NCI-H146 treated with DMSO at 0.1 percent for 48 hours (cell line): ENCODE measurements around the gene ZNF48.

Experiments
- DNase-seq: peaks from one replicate; lab custom pipeline; 2025; ENCODE audit not compliant: unreplicated experiment; lab: John Stamatoyannopoulos, UW

The ZNF48 gene

DNA sequence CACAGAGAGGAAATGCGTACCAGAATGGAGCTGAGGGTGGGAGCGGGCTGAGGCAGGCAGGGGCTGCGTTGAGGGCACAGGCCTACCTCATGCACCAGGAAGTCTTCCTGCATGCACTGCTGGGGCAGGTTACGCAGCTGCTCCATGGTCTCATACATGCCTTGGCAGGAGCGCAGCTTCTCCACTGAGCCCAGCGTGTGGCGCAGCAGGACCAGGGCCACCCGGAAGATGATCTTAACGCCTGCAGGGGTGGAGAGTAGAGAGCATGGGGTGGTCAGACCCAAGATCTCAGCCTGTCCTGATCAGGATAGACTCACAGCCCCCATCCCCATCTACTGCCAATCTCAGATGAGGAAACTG is 36.7 kb upstream of the ZNF48 start:
- DNase-seq: no peak

GRCh38 chr16:30358990-30359870 is 36.0 kb upstream of the ZNF48 start:
- no peak for DNase-seq

DNA sequence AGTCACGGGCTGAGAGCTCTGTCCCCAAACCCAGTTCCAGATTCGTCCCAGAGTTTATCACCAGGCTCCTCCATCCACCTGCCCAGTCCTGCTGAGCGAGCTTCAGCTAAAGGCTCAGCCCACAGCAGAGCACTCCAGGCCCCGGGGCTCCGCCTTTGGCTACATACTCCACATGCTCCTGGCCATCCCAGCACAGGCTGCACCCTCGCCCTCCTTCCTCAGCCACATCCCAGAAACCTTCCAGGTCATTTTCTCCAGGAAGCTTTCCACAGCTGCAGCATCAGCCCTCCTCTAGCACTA is 35.4 kb upstream of the ZNF48 start:
- no peak for DNase-seq

- DNase-seq: no peak
Observed at GRCh38 chr16:30361180-30361579, 34.0 kb upstream of the ZNF48 start.

DNA sequence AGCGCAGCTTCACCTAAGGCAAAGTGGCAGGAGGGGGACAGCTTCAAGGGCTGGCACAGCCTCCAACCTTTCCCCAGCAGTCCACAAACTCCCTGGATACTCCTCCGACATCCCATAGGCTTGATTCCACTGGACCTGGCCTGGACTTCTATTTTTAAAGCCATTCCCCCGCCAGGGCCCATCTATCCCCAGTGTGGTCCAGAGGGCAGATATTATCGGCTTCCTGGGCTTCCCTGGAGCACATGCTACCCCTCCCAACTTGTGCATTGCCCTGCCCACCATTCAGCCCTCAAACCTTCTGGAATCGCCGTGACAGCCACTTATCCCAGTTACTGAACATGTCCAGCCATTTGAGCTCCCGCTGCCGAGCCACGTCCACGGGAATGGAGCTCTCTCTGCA is 30.0 kb upstream of the ZNF48 start:
- DNase-seq: no peak

DNA sequence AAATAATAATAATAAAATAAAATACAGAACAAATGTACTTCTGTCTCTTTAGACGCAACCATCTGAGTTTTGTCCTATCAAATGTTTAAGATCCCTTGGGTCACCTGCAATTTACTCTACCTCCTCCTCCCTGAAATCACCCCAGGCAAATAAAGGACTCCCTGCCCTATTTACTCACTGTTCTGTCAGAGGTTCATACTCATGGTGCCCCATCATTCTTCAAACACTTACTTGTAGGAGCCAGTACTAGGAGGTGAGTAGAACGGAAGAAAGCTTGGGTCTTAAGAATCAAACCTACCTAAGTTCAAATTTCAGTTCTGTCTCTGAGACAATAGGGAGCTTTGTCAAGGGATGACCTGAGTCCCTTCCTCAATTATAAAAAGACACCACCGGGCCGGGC is 28.7 kb upstream of the ZNF48 start:
- no peak for DNase-seq

DNA sequence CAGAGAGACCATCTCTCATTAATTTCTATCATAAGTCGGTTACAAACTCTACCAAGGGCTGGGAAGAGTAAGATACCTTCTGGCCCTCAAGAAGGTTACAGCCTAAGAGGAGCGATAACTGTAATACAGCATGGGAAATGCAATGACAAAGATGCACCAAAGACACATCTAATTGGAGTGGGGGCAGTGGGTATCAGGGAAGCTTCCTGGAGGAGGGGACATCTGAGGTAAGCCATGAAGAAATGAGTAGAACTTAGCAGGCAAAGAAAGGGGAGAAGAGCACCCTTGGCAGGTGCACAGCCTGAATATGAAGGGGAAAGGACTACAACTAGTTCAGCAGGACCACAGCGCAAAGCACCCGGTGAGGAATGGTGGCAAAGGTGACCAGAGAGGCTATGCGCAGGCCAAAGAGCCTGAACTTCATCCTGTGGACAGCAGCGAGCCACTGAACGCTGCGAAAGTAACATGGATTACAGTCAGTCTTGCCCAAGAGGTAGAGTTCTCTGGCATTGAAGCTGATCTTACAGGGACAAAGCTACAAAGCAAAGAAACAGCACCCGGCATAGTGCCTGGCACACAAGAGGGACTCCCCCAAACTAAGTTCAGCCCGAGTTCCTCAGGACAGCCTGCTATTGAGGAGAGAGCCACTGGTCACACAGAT is 27.7 kb upstream of the ZNF48 start:
- DNase-seq: no peak

DNA sequence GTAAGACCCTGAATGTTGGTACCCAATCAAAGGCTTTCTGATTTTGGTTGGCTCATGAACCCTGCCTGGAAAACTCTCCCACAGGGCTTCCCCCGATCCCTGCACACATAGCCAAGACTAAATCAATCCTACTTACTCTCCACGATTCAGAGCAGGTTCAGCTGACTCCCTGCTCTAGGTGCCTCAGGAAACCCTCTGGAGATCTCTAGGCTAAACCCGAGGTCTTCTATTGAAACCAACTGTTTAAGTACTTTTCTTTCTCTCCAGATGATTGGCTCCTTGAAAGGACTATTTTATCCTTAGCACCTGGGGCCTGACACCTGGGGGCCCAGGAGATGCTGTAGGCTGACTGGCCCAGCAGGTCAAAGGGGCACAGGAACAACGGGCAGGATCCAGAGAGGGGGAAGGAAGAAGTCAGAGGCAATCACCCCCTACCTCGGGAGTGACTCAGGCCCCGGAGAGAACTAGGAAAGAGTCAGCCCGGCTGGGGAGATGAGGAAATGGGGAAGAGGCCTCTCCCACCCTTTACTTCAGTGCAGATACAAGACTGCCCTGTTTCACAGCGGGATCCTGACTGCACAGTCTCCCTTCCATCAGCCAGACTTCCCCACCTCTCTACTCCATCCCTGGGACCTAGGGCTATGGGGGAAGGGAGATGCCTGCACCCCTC is 27.0 kb upstream of the ZNF48 start:
- no peak for DNase-seq

DNA sequence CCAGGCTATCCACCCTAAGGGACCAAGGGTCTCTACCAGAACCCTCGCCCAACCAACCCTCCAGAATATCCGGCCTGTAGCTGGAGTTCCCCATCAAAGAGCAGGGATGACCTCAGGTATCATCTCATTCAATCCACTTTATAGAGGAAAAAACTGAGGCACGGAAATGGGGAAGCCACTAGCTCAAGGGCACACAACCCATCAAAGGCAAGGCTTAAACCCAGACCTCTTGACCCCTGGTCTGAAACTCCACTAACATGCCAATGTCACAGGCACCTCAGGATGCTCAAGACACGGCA is 26.5 kb upstream of the ZNF48 start:
- no peak for DNase-seq

DNA sequence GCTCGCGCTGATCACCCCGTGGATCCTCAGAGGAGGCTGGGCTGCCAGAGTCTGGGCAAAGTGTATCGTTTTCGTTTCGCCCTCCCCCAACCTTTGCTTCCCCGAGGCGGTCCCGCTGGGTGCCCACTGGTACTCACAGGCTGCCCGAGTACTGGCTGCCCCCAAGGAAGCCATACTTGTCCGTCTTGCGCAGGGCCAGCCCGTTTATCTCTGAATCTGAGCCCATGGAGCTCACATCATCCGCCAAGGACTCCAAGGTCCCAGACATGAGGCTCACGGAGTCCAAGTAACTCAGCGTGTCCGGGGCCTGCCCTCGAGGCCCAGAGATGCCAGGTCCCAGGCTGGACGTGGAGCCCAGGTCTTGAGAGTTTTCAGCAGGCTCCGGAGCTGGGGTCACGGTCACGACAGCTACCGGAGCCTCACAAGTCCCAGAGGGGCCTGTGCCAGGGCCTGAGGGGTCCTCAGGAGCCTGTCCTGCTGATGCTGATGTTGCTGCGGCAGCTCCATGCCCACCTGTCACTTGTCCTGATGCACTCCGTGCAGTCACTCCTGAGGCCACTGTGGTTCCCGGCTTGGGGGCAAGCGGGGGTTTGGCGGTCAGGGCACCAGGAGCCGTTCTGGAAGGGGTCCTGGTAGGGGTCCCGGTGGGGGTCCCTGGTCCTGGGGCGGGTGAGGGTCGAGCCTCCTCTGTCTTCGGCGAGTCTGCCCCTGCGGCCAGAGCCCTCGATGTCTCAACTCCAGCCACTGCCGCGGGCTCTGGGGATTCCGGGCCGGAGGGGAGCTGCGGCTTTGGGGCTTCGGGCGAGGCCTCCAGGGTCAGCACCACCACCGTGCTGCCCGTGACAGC is 25.9 kb upstream of the ZNF48 start:
- no peak for DNase-seq

- no peak for DNase-seq
Observed at GRCh38 chr16:30369938-30370455, 25.2 kb upstream of the ZNF48 start.

- peak; percentile 100 for DNase-seq
Observed at GRCh38 chr16:30370456-30371247, 24.6 kb upstream of the ZNF48 start, which contains the start of gene TBC1D10B. TSS of gene TBC1D10B (minus strand) at chr16:30370494. CDS start at chr16:30370183, 311 bp downstream.

DNA sequence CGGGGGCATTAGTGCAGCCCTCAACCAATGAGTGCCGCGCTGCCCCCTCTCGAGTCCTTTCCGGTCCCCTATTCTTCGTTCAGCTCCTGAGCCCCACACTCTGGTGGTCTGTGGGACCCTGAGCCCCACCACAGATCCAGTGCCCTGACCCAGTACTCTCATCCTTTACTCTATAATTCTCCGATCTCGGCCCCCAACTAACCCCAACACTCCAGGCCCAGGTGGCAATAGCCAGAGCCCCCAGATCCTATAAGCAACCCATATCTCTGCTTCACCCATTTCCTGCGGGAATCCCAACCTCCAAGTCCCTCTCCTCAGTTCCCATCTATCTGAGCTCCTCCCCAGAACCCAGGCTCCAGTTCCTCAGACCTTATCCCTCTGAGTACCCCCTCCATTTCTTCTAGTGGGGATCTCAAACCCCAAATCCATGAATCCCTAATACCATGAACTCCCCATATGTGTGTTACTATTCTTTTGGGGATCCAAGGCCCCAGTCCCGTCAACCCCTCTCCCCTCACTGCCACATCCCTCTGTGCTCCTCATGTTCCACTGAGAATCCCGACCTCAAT is 23.9 kb upstream of the ZNF48 start:
- DNase-seq: no peak

- no peak for DNase-seq
Observed at GRCh38 chr16:30372038-30372712, 23.0 kb upstream of the ZNF48 start.

DNA sequence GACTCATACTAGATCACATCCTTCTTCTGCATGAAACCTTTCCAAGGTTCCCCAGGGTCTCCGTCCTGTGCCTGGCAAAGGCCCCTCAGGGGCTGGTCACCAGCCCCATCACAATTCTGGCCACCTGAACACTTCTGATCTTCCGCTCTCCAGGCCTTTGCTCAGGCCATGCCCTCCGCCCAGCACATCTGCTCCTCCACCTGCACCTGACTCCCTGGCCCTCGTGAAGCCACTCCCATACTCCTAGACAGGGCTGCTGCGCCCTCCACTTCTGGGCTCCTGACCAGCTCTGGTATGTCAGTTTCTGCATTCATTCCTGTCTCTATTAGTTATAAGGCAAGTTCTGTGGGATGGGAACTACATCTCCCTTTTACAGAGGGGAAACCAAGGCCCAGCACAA is 22.5 kb upstream of the ZNF48 start:
- no peak for DNase-seq

- DNase-seq: no peak
Observed at GRCh38 chr16:30374538-30374937, 20.7 kb upstream of the ZNF48 start, which contains the start of gene MYL11. TSS of gene MYL11 (plus strand) at chr16:30374802. CDS start at chr16:30374858, 56 bp downstream.

- DNase-seq: no peak
Observed at GRCh38 chr16:30375864-30376263, 19.4 kb upstream of the ZNF48 start.

GRCh38 chr16:30376461-30376902 is 18.7 kb upstream of the ZNF48 start:
- DNase-seq: no peak

DNA sequence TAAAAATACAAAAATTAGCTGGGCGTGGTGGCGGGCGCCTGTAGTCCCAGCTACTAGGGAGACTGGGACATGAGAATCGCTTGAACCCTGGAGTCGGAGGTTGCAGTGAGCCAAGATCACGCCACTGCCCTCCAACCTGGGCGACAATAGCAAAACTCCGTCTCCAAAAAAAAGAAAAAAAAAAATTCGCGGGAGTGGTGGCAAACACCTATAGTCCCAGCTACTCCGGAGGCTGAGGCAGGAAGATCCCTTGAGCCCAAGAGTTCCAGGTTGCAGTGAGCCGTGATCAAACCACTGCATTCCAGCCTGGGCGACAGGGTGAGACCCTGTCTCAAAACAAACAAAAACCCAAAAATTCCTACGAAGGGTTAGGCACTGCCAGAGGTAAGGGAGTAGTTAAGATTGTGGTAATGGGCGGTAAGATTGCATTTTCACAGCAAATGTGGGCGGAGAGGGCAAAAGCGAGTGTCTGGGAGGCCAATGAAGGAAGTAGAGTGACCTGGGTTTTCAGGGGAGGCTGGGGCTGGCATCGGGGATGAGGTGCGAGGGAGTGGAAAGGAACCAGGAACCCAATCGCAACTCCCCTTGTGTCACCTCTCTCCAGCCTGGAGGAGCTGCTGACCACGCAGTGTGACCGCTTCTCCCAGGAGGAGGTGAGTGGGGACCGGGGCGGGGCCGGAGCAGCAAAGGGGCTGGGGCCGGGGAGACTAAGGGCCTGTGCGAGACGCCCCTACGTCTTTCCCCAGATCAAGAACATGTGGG is 18.0 kb upstream of the ZNF48 start:
- no peak for DNase-seq
